ENCODE results near the gene SDK1.
"Not testable (repeated sequence)": the region's sequence is repeated elsewhere in the genome, so short reads cannot be mapped to it uniquely, and the experiment has no call there.

SDK1 gene

GRCh38 chr7:3540456-3541220 is 239.6 kb downstream of the SDK1 start:
- DNase-seq: no peak

DNA sequence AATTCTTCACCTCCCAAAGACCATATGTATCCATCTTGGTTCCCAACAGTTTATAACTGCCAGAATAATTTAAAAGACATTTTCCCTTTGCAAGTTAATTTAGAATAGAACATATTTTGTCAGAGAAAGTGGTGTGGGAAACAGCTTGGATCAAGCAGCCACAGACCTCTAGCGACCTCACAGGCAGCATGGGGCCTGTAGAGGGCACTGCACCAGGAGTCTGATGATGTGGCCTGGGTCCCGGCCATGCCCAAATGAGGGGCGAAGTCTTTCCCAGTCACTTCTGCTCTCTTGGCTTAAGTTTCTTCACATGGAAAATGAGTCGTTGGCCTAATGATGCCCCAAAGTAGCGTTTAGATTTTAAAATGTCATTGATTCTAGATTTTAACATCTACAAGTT is 243.2 kb downstream of the SDK1 start:
- no peak for DNase-seq

DNA sequence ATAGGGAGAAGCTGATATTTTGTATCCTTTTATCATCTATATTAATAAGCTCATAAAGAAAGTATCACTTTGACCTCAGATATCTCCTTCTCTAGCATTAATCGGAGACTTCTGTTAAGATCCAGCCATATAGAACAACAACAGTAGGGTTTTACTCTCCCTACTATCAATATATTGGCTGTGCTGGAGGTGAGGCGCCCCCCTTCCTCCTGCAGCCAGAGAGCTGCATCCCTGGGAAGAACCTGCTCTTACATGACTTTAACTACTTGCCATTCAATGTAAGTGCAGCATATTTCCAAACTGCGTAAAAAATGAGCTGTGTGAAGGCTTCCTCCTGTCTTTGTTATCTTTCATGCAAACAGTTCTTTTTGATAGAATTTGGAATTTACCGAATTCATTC is 247.8 kb downstream of the SDK1 start:
- DNase-seq: no peak

DNA sequence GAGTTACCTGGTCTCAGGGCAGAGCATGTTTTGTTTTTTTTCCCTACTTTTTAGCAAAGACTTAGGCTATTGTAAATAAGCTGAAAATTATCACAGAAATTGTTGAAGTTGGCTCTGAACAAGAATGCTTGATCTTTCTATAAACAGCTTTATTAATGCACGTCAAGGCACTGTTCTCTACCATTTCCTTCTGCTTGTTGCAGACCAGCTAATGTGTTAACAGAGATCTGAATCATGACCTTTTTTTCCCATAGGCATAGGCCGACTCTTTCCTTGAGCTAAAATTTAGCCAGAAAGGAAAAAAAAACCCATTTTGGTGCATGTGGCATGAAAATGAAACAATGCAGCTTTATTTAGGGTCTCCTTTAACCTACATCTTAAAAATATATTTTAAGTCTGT is 248.5 kb downstream of the SDK1 start:
- no peak for DNase-seq

- no peak for DNase-seq
These were observed 250.5 kb downstream of the SDK1 start for GRCh38 chr7:3551536-3551935.

DNA sequence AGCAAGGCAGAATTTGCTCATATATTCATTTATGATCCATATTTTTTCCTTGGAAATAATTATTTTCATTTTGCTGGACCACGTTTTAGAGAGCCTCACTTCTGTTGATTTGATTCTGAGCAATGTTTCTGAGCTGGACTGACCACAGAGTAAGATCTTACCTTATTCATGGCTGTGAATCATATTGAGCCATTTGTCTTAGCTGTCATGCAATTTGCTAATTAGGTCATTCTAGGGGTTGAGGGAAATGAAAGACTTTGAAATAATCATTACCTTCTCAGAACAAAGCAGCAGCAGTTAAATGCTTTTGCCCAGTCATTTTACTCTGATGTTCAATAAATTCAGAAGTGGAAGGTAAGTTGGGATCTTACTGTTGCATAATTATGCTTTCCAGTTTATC is 251.4 kb downstream of the SDK1 start:
- DNase-seq: no peak

GRCh38 chr7:3558400-3558799 is 257.3 kb downstream of the SDK1 start:
- DNase-seq: no peak

DNA sequence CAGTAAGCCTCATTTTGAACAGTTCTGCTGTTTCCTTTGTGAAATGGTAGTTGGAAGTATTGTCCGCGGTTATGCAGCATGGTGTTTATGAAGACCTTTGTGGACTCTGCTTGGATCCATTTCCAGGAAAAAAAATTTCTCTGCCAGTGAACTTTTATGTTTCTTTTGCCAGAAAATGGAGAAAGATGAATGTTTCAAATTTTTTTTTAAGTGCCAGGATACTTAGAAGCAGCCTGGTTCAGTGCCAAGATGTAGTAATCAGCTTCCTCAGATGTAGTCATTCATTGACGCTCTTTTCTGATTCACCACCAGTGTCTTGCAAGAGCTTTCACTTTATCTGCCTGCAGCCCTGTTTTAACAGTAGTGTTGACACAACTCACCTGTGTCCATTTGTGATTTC is 258.2 kb downstream of the SDK1 start:
- no peak for DNase-seq

DNA sequence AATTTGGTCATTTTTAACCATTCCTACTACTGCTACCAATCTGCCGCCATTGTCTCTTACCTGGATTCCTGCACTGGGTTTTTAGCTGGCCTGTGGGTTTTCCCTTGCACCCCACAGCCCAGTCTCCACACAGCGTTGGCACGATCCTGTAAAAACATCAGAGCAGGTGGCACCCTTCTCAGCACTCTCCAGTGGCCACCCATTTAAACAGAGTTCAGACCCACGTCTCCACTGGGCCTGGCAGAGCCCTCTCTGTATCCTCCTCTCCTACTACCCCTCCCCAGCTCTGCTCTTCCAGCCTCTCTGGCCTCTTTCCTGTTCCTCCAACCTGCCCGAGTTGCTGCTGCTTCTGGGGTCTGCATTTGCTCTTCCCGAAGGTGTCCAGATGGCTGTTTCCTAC is 259.4 kb downstream of the SDK1 start:
- DNase-seq: no peak

DNA sequence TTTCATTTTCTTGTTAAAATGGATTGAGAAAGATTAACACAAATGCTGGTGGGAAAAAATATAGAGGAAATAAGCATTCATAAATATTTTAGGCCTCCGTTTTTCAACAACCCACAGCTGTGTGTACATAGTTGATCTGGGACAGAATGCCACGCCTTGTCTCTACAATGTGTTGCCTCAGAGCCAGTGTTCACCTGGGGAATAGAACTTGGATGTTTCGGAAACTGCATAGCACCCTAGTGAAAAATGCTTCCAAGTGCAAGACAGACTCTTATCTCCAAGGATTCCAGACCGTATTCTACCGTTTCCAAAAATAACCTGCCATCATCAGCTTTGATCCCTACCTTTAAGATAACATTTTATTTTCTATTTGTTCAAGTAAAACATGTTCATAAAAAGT is 260.9 kb downstream of the SDK1 start:
- no peak for DNase-seq

- no peak for DNase-seq
These were observed 263.2 kb downstream of the SDK1 start for GRCh38 chr7:3564231-3564630.

- DNase-seq: no peak
These were observed 267.5 kb downstream of the SDK1 start for GRCh38 chr7:3568516-3568915.

- DNase-seq: no peak
These were observed 268.6 kb downstream of the SDK1 start for GRCh38 chr7:3569643-3570042.

DNA sequence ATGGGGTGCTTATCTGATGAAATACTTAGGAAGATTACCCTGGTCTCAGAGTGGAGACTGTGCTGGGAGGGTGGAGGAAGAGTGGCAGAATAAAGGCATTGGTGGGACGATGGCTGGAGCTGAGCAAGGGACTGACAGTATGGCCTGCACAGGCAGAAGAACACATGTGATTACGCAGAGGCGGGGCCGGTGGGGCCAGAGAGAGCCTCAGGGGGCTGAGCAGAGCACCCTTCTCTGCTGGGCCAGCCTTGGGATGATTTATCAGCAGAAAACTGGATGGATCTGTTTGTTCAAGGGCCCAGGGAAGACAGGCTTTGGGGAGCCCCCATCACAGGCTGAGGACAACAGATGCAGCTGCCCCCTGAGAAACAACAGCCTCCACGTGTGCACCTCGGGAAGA is 272.1 kb downstream of the SDK1 start:
- no peak for DNase-seq

DNA sequence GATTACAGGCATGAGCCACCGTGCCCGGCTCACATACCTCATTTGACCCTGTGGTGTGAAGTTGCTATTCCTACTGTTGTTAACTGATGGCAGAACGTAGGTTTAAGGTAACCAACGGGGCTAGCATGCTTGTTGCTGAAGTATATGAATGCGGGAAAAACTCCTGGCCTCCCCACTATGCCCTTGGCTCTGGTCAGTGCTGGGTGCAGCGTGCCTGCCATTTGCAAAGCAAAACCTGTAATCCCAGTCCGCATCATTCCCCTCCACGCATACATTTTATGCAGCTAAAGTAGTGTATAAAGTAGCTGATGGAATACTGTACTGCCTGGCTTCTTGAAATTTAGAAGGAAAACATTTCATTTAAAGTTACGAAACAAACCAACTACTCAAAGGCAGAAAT is 273.3 kb downstream of the SDK1 start:
- no peak for DNase-seq

- no peak for DNase-seq
These were observed 274.9 kb downstream of the SDK1 start for GRCh38 chr7:3575753-3576531.

- no peak for DNase-seq
These were observed 277.3 kb downstream of the SDK1 start for GRCh38 chr7:3578399-3578798.

DNA sequence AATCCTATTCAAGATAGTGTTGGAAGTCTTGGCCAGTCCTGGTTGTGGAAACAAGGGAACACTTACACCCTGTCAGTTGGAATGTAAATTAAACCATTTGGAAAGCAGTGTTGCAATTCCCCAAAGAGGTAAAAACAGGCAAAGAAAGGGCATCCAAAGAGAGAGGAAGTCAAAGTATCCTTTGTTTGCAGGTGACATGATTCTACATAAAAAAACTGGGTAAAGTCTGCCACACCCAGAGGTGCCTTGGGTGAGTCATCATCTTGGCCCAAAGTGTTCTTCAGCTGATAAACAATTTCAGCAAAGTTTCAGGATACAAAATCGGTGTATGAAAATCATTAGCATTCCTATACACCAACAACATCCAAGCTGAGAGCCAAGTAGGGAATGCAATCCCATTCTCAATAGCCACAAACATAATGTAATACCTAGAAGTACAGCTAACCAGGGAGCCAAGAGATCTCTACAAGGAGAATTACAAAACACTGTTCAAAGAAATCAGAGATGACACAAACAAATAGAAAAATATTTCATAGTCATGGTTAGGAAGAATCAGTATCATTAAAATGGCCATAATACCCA is 278.7 kb downstream of the SDK1 start:
- no peak for DNase-seq

- DNase-seq: not testable (repeated sequence)
These were observed 281.1 kb downstream of the SDK1 start for GRCh38 chr7:3582145-3582544.

DNA sequence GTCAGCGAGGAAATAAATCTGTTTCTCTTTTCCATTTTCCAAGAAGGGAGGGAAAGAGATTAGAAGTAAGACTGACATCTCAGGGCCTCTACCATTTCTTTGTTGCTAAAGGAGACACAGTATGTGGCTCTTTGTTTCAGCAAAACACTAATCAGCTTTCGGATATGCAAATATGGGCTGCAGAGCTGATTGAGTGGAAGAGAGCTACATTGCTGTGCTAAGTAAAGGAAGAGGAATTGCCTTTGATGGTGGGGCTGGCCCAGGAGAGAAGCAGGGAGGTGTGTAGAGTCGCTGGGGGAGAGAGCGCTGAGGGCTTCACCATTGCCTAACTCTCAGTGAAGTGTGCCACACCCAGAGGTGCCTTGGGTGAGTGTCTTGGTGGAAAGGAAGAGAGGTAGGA is 284.8 kb downstream of the SDK1 start:
- DNase-seq: no peak

GRCh38 chr7:3588341-3588740 is 287.3 kb downstream of the SDK1 start:
- no peak for DNase-seq

DNA sequence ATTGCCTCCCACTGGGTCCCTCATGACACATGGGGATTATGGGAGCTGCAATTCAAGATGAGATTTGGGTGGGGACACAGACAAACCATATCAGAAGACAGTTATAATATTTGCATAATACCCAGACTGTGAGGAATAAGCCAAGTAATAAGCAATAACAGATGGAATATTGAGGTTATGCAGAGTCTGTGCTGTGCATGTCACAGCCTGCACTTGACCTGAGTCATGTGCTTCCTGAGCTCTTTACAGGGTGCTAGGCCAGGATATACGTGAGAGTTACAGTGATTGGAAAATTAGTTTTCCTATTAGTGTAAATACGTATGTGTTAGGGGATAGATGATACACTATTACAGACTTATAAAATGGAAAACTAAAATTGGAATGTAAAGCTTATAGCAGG is 288.7 kb downstream of the SDK1 start:
- no peak for DNase-seq

DNA sequence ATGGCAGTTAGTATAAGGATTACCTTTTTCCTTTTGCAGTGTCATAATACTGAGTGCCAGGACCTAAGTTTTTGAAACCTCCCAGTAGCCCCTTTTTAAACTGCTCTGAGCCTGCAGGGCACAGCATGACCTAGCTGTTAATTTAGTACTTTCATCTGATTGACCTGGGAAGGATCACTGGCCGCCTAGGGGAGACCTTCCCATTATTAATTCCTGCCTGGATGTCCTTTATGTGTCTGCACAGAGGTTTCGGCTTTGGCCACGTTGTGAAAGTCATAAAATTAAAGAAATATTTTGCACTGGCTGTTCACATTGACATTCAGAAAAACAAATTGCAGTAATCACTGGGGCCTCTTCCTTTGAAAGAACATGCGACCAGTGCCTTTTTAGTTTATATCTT is 290.2 kb downstream of the SDK1 start:
- no peak for DNase-seq

DNA sequence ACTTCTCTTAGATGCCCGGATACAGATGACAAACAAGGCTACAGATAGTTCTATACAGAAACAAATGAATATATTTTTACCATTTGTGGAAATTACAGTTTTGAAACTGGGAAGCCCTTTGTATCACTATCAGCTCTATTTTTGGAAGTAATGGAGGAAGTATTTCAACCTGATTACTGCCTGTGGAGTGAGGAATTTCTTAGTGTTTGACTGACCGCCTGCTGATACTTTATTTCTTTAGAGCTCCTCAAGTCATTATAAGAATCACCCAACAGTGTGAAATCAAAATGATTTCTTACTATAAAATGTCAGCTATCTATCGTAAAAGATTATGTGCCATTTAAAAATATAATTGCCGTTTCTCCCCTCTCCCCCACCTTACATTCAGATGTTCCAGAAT is 290.9 kb downstream of the SDK1 start:
- DNase-seq: no peak

All from NCI-H1417 treated with DMSO at 0.1 percent for 48 hours (cell line).